Measurements from ENCODE around the gene TTLL7. TPM values are rescaled to one million over a fixed set of nuclear protein-coding genes. Genes with fewer than 3 reads are reported as not detected.

The TTLL7 gene
- total RNA-seq, 3 donors from 2014 or later, result 6.7 to 15.1 (median 10.8) TPM

GRCh38 chr1:83959824-83960498 is 39.0 kb downstream of the TTLL7 start:
- H3K27me3 ChIP-seq, result no peaks in the 10 kb centered on the region
- intact Hi-C loops (cut with DNase I; ENCODE audit: low total_unique reads), result no loop called here
- no peaks in the 10 kb centered on the region for H3K36me3 ChIP-seq
- TF ChIP-seq POLR2A (IDR thresholded peaks at IDR 0.05) (no peak), POLR2AphosphoS5 (IDR thresholded peaks at IDR 0.05) (no peak), CTCF (IDR thresholded peaks at IDR 0.05) (no peak)
- no peak for DNase-seq (ENCODE audit: low spot score in 2 of 2)
- H3K27ac ChIP-seq, result no peak overlapping the region
- H3K4me1 ChIP-seq, result no peaks in the 10 kb centered on the region
- H3K9me3 ChIP-seq, result no peaks in the 10 kb centered on the region
- no peak overlapping the region for H3K4me3 ChIP-seq

- no peak overlapping the region for H3K27ac ChIP-seq
- TF ChIP-seq CTCF (IDR thresholded peaks at IDR 0.05), result no peak
These were observed 40.2 kb downstream of the TTLL7 start for GRCh38 chr1:83958704-83959103.

GRCh38 chr1:83954166-83954823 is 44.6 kb downstream of the TTLL7 start:
- no peak overlapping the region for H3K4me3 ChIP-seq
- H3K4me1 ChIP-seq, result no peaks in the 10 kb centered on the region
- DNase-seq (ENCODE audit: low spot score in 2 of 2), result no peak
- H3K27ac ChIP-seq, result no peak overlapping the region
- H3K9me3 ChIP-seq, result no peaks in the 10 kb centered on the region
- H3K36me3 ChIP-seq, result no peaks in the 10 kb centered on the region
- no peak for TF ChIP-seq CTCF (IDR thresholded peaks at IDR 0.05)
- TF ChIP-seq POLR2A (IDR thresholded peaks at IDR 0.05), result no peak
- no peak for TF ChIP-seq POLR2AphosphoS5 (IDR thresholded peaks at IDR 0.05)
- intact Hi-C loops (cut with DNase I; ENCODE audit: low total_unique reads), result no loop called here
- H3K27me3 ChIP-seq, result no peaks in the 10 kb centered on the region

More at GRCh38 chr1:83958704-83959103, 40.2 kb downstream of the TTLL7 start:
- no peaks in the 10 kb centered on the region for H3K36me3 ChIP-seq
- no peak overlapping the region for H3K4me3 ChIP-seq
- no peaks in the 10 kb centered on the region for H3K27me3 ChIP-seq
- DNase-seq (ENCODE audit: low spot score in 2 of 2), result no peak
- intact Hi-C loops (cut with DNase I; ENCODE audit: low total_unique reads), result no loop called here
- no peaks in the 10 kb centered on the region for H3K4me1 ChIP-seq
- no peaks in the 10 kb centered on the region for H3K9me3 ChIP-seq

GRCh38 chr1:83950106-83950661 is 48.7 kb downstream of the TTLL7 start:
- no peaks in the 10 kb centered on the region for H3K9me3 ChIP-seq
- no peak overlapping the region for H3K4me3 ChIP-seq
- no peak overlapping the region for H3K27ac ChIP-seq
- intact Hi-C loops (cut with DNase I; ENCODE audit: low total_unique reads), result no loop called here
- H3K36me3 ChIP-seq, result no peaks in the 10 kb centered on the region
- no peaks in the 10 kb centered on the region for H3K27me3 ChIP-seq
- TF ChIP-seq POLR2AphosphoS5 (IDR thresholded peaks at IDR 0.05), result no peak
- TF ChIP-seq CTCF (IDR thresholded peaks at IDR 0.05), result no peak
- TF ChIP-seq POLR2A (IDR thresholded peaks at IDR 0.05), result no peak
- no peak for DNase-seq (ENCODE audit: low spot score in 2 of 2)
- no peaks in the 10 kb centered on the region for H3K4me1 ChIP-seq

GRCh38 chr1:83942914-83943313 is 56.0 kb downstream of the TTLL7 start:
- intact Hi-C loops (cut with DNase I; ENCODE audit: low total_unique reads), result no loop called here
- Histone ChIP-seq H3K27me3 (no peaks in the 10 kb centered on the region), H3K9me3 (peaks cover 0 to 14% of the 10 kb centered on the region in 2 donors), H3K4me3 (no peak overlapping the region), H3K27ac (no peak overlapping the region), H3K36me3 (no peaks in the 10 kb centered on the region), H3K4me1 (no peaks in the 10 kb centered on the region)
- no peak for TF ChIP-seq CTCF (IDR thresholded peaks at IDR 0.05)
- TF ChIP-seq POLR2A (IDR thresholded peaks at IDR 0.05), result no peak
- no peak for TF ChIP-seq POLR2AphosphoS5 (IDR thresholded peaks at IDR 0.05)
- DNase-seq (ENCODE audit: low spot score in 2 of 2), result no peak
